SJSA1 (cell line): ENCODE data around the gene SLC35C1. TPM values are rescaled to one million over a fixed set of nuclear protein-coding genes. Genes with fewer than 3 reads are reported as not detected.

ENCODE experiments used
- DNase-seq, 2 experiments: peaks; one replicate each; pipeline ENCODE4 v3.0.0-alpha.2; 2015 to 2020; ENCODE audit warnings: low spot score in 2 of 2, low read depth in 1 of 2
- H3K27ac ChIP-seq: fragments of 250-450 bp; sonication (Bioruptor Pico); 2 replicates; pipeline ENCODE4 v1.5.1; 2020; ENCODE audit warnings: mild to moderate bottlenecking, moderate library complexity
- H3K27me3 ChIP-seq: fragments of 250-450 bp; sonication (Bioruptor Pico); replicated peaks from 2 replicates; pipeline ENCODE4 v1.5.1; 2020; ENCODE audit warnings: mild to moderate bottlenecking, moderate library complexity
- H3K36me3 ChIP-seq: fragments of 250-450 bp; sonication (Bioruptor Pico); 2 replicates; pipeline ENCODE4 v1.5.1; 2020; ENCODE audit warnings: mild to moderate bottlenecking
- H3K4me1 ChIP-seq: fragments of 250-450 bp; sonication (Bioruptor Pico); replicated peaks from 2 replicates; pipeline ENCODE4 v1.6.1; 2021; ENCODE audit warnings: mild to moderate bottlenecking
- H3K4me3 ChIP-seq: fragments of 250-450 bp; sonication (Bioruptor Pico); 2 replicates; pipeline ENCODE4 v1.5.1; 2020; ENCODE audit warnings: mild to moderate bottlenecking
- H3K9me3 ChIP-seq: fragments of 250-450 bp; sonication (Bioruptor Pico); replicated peaks from 2 replicates; pipeline ENCODE4 v1.5.1; 2020; ENCODE audit warnings: mild to moderate bottlenecking
- total RNA-seq: library from RNA; depleted of rRNA; stranded (reverse); fragments of >200 nt; shearing (Covaris generic); gene quantifications from 2 replicates; pipeline ENCODE4 v1.2.3, GENCODE V29; 2014

SLC35C1 gene
- total RNA-seq, 1 experiment from 2014 or later, result 11.8 TPM

- Histone ChIP-seq H3K36me3 (peaks cover 10% of the 10 kb centered on the region), H3K27ac (no peak overlapping the region), H3K27me3 (no peaks in the 10 kb centered on the region), H3K4me1 (peaks cover 12% of the 10 kb centered on the region), H3K9me3 (no peaks in the 10 kb centered on the region), H3K4me3 (peak overlapping the region; percentile 82)
- no peak for DNase-seq
These were observed 43.7 kb downstream of the SLC35C1 start for GRCh38 chr11:45848654-45849081.

GRCh38 chr11:45850446-45850845, 45.5 kb downstream of the SLC35C1 start:
- Histone ChIP-seq H3K27me3 (no peaks in the 10 kb centered on the region), H3K4me3 (no peak overlapping the region), H3K9me3 (no peaks in the 10 kb centered on the region), H3K27ac (no peak overlapping the region), H3K4me1 (peaks cover 12% of the 10 kb centered on the region), H3K36me3 (peaks cover 13% of the 10 kb centered on the region)
- DNase-seq, result no peak

- H3K27ac ChIP-seq, result no peak overlapping the region
- H3K36me3 ChIP-seq, result peaks cover 21% of the 10 kb centered on the region
- no peaks in the 10 kb centered on the region for H3K9me3 ChIP-seq
- peaks cover 16% of the 10 kb centered on the region for H3K4me1 ChIP-seq
- no peak for DNase-seq
- H3K4me3 ChIP-seq, result no peak overlapping the region
- no peaks in the 10 kb centered on the region for H3K27me3 ChIP-seq
These were observed 46.3 kb downstream of the SLC35C1 start for GRCh38 chr11:45851228-45851627.

GRCh38 chr11:45852018-45852711, 47.2 kb downstream of the SLC35C1 start:
- no peak overlapping the region for H3K27ac ChIP-seq
- peaks cover 21% of the 10 kb centered on the region for H3K4me1 ChIP-seq
- no peak for DNase-seq

GRCh38 chr11:45852712-45853101, 47.8 kb downstream of the SLC35C1 start:
- Histone ChIP-seq H3K27ac (no peak overlapping the region), H3K36me3 (peaks cover 29% of the 10 kb centered on the region), H3K27me3 (no peaks in the 10 kb centered on the region), H3K4me3 (no peak overlapping the region), H3K4me1 (peaks cover 24% of the 10 kb centered on the region), H3K9me3 (no peaks in the 10 kb centered on the region)
- DNase-seq, result no peak

More at GRCh38 chr11:45852018-45852711, 47.2 kb downstream of the SLC35C1 start:
- Histone ChIP-seq H3K27me3 (no peaks in the 10 kb centered on the region), H3K4me3 (no peak overlapping the region), H3K36me3 (peaks cover 28% of the 10 kb centered on the region), H3K9me3 (no peaks in the 10 kb centered on the region)

- H3K36me3 ChIP-seq, result peaks cover 34% of the 10 kb centered on the region
- no peaks in the 10 kb centered on the region for H3K9me3 ChIP-seq
- peaks cover 20% of the 10 kb centered on the region for H3K4me1 ChIP-seq
- no peaks in the 10 kb centered on the region for H3K27me3 ChIP-seq
- DNase-seq, result no peak
- no peak overlapping the region for H3K27ac ChIP-seq
- H3K4me3 ChIP-seq, result no peak overlapping the region
These were observed 48.6 kb downstream of the SLC35C1 start for GRCh38 chr11:45853332-45854219.

GRCh38 chr11:45855308-45855707, 50.4 kb downstream of the SLC35C1 start:
- peaks cover 16% of the 10 kb centered on the region for H3K4me1 ChIP-seq
- DNase-seq, result no peak
- H3K9me3 ChIP-seq, result no peaks in the 10 kb centered on the region
- H3K27me3 ChIP-seq, result no peaks in the 10 kb centered on the region
- no peak overlapping the region for H3K4me3 ChIP-seq
- peaks cover 46% of the 10 kb centered on the region for H3K36me3 ChIP-seq
- no peak overlapping the region for H3K27ac ChIP-seq

- H3K4me3 ChIP-seq, result no peak overlapping the region
- H3K36me3 ChIP-seq, result peaks cover 54% of the 10 kb centered on the region
- DNase-seq, result no peak
- no peaks in the 10 kb centered on the region for H3K9me3 ChIP-seq
- H3K27me3 ChIP-seq, result no peaks in the 10 kb centered on the region
- H3K27ac ChIP-seq, result peak overlapping the region; percentile 48; the same call in 1 of the 2 replicates
- peaks cover 16% of the 10 kb centered on the region for H3K4me1 ChIP-seq
These were observed 51.1 kb downstream of the SLC35C1 start for GRCh38 chr11:45856044-45856468.

- Histone ChIP-seq H3K36me3 (peaks cover 72% of the 10 kb centered on the region), H3K9me3 (no peaks in the 10 kb centered on the region), H3K27ac (no peak overlapping the region), H3K27me3 (no peaks in the 10 kb centered on the region), H3K4me3 (no peak overlapping the region), H3K4me1 (peaks cover 16% of the 10 kb centered on the region)
- DNase-seq, result no peak
These were observed 53.1 kb downstream of the SLC35C1 start for GRCh38 chr11:45857961-45858474.

GRCh38 chr11:45858751-45859398, 53.9 kb downstream of the SLC35C1 start:
- H3K9me3 ChIP-seq, result no peaks in the 10 kb centered on the region
- DNase-seq, result no peak
- no peaks in the 10 kb centered on the region for H3K27me3 ChIP-seq
- H3K27ac ChIP-seq, result no peak overlapping the region
- peaks cover 16% of the 10 kb centered on the region for H3K4me1 ChIP-seq
- H3K4me3 ChIP-seq, result no peak overlapping the region
- peaks cover 80% of the 10 kb centered on the region for H3K36me3 ChIP-seq

- peaks cover 89% of the 10 kb centered on the region for H3K36me3 ChIP-seq
- H3K27ac ChIP-seq, result no peak overlapping the region
- DNase-seq, result no peak
- H3K9me3 ChIP-seq, result no peaks in the 10 kb centered on the region
- H3K27me3 ChIP-seq, result no peaks in the 10 kb centered on the region
- no peak overlapping the region for H3K4me3 ChIP-seq
- H3K4me1 ChIP-seq, result peaks cover 16% of the 10 kb centered on the region
These were observed 54.8 kb downstream of the SLC35C1 start for GRCh38 chr11:45859661-45860140.

GRCh38 chr11:45860348-45860747, 55.4 kb downstream of the SLC35C1 start:
- no peak overlapping the region for H3K4me3 ChIP-seq
- DNase-seq, result no peak
- no peaks in the 10 kb centered on the region for H3K9me3 ChIP-seq
- H3K36me3 ChIP-seq, result peaks cover 90% of the 10 kb centered on the region
- H3K27me3 ChIP-seq, result no peaks in the 10 kb centered on the region
- no peak overlapping the region for H3K27ac ChIP-seq
- H3K4me1 ChIP-seq, result peaks cover 16% of the 10 kb centered on the region

- Histone ChIP-seq H3K9me3 (no peaks in the 10 kb centered on the region), H3K27me3 (no peaks in the 10 kb centered on the region), H3K4me3 (no peak overlapping the region), H3K27ac (no peak overlapping the region), H3K4me1 (peaks cover 16% of the 10 kb centered on the region), H3K36me3 (peaks cover 90% of the 10 kb centered on the region)
- no peak for DNase-seq
These were observed 56.0 kb downstream of the SLC35C1 start for GRCh38 chr11:45860764-45861510.
